OCI-LY1 (cell line): ENCODE measurements around the gene CCR8.
A peak's percentile ranks its signal among the peaks of the same experiment; 100 is the strongest.

Experiments used
- H2AFZ ChIP-seq: fragments of 200-600 bp; sonication (generic), shearing (Covaris generic); 2 replicates; pipeline ENCODE4 v1.6.0; 2014; ENCODE audit warnings: antibody characterized with exemption, mild to moderate bottlenecking, low read length
- H3F3A ChIP-seq: fragments of 200-600 bp; sonication (generic), shearing (Covaris generic); 2 replicates; pipeline ENCODE4 v1.6.0; 2014; ENCODE audit warnings: mild to moderate bottlenecking, antibody characterized with exemption, low read length, moderate library complexity; ENCODE audit not compliant: insufficient read depth
- H3K27ac ChIP-seq: fragments of 200-600 bp; sonication (generic); 2 replicates; pipeline ENCODE4 v1.5.1; 2014; ENCODE audit warnings: low read length, mixed run types, mild to moderate bottlenecking, low read depth; ENCODE audit not compliant: poor library complexity, severe bottlenecking
- H3K27me3 ChIP-seq: fragments of 200-600 bp; sonication (generic); 2 replicates; pipeline ENCODE4 v1.6.0; 2014; ENCODE audit warnings: antibody characterized with exemption, mild to moderate bottlenecking, low read length, moderate library complexity; ENCODE audit not compliant: insufficient read depth
- H3K36me3 ChIP-seq: fragments of 200-600 bp; sonication (generic); 2 replicates; pipeline ENCODE4 v1.6.1; 2014; ENCODE audit warnings: mild to moderate bottlenecking, antibody characterized with exemption, low read length, moderate library complexity, mixed read lengths; ENCODE audit not compliant: insufficient read depth
- H3K4me1 ChIP-seq: fragments of 200-600 bp; sonication (generic); 2 replicates; pipeline ENCODE4 v1.5.1; 2014; ENCODE audit warnings: mild to moderate bottlenecking, low read length, moderate library complexity; ENCODE audit not compliant: insufficient read depth, severe bottlenecking
- H3K4me2 ChIP-seq: fragments of 200-600 bp; sonication (generic), shearing (Covaris generic); 2 replicates; pipeline ENCODE4 v1.6.1; 2014; ENCODE audit warnings: low read length
- H3K4me3 ChIP-seq: fragments of 200-600 bp; sonication (generic); 2 replicates; pipeline ENCODE4 v1.5.1; 2014; ENCODE audit warnings: low read length, low read depth, mild to moderate bottlenecking, mixed read lengths; ENCODE audit not compliant: poor library complexity, severe bottlenecking
- H3K79me2 ChIP-seq: fragments of 200-600 bp; shearing (Covaris generic); 2 replicates; pipeline ENCODE4 v1.6.1; 2016; ENCODE audit warnings: mixed run types, low read length, mixed read lengths; ENCODE audit not compliant: insufficient read depth
- H3K9ac ChIP-seq: fragments of 200-600 bp; sonication (generic), shearing (Covaris generic); 2 replicates; pipeline ENCODE4 v1.6.1; 2014; ENCODE audit warnings: mild to moderate bottlenecking, low read length, mixed read lengths
- H3K9me2 ChIP-seq: fragments of 200-600 bp; sonication (generic), shearing (Covaris generic); 2 replicates; pipeline ENCODE4 v1.6.1; 2014; ENCODE audit warnings: low read depth, mild to moderate bottlenecking, low read length, mixed read lengths
- H3K9me3 ChIP-seq: fragments of 200-600 bp; shearing (Covaris generic); 2 replicates; pipeline ENCODE4 v1.6.1; 2014; ENCODE audit warnings: low read length, mixed read lengths
- H4K20me1 ChIP-seq: fragments of 200-600 bp; sonication (generic), shearing (Covaris generic); 2 replicates; pipeline ENCODE4 v1.6.0; 2016; ENCODE audit warnings: mild to moderate bottlenecking, low read length; ENCODE audit not compliant: insufficient read depth
- EZH2 ChIP-seq: fragments of 200-600 bp; sonication (generic), shearing (Covaris generic); IDR thresholded peaks from 2 replicates; pipeline ENCODE4 v1.8.0; 2017; ENCODE audit warnings: borderline replicate concordance, mixed run types, mild to moderate bottlenecking, antibody characterized with exemption, low read length, moderate library complexity, mixed read lengths
- TF ChIP-seq, protein P1 (sequence below): fragments of 200-600 bp; sonication (generic), shearing (Covaris generic); IDR thresholded peaks from 2 replicates; pipeline ENCODE4 v1.5.1; 2017; ENCODE audit warnings: mild to moderate bottlenecking, antibody characterized with exemption, low read length, moderate library complexity, mixed read lengths

Gene CCR8

DNA sequence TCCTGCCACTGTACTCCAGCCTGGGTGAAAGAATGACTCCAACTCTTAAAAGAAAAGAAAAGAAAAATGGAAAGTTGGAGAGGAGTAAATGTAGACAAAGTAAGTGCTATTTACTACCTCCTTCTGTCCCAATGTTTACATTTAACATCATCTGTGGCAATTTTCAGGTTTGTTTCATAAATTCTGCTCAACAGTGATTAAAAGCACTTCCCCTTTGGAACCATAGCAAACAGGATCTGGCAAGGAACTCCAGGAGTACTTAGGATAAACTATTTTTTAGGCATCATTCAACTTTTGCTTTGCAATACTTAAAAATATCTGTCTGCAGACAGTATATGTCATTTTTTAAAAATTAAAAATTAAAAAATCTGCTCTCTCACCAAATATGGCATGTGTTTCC is 44.2 kb upstream of the CCR8 start:
- Histone ChIP-seq H3K36me3 (no peaks in the 10 kb centered on the region), H3K4me3 (no peak overlapping the region), H3K27ac (no peak overlapping the region), H3K9me3 (no peaks in the 10 kb centered on the region), H3K4me1 (peaks cover 23% of the 10 kb centered on the region), H3K9ac (no peak overlapping the region), H3K4me2 (no peak overlapping the region), H2AFZ (no peak overlapping the region), H3K27me3 (no peaks in the 10 kb centered on the region), H3F3A (no peaks in the 10 kb centered on the region), H4K20me1 (no peaks in the 10 kb centered on the region), H3K79me2 (no peaks in the 10 kb centered on the region), H3K9me2 (no peaks in the 10 kb centered on the region)
- no peak for TF ChIP-seq EZH2
- TF ChIP-seq, protein P1, sequence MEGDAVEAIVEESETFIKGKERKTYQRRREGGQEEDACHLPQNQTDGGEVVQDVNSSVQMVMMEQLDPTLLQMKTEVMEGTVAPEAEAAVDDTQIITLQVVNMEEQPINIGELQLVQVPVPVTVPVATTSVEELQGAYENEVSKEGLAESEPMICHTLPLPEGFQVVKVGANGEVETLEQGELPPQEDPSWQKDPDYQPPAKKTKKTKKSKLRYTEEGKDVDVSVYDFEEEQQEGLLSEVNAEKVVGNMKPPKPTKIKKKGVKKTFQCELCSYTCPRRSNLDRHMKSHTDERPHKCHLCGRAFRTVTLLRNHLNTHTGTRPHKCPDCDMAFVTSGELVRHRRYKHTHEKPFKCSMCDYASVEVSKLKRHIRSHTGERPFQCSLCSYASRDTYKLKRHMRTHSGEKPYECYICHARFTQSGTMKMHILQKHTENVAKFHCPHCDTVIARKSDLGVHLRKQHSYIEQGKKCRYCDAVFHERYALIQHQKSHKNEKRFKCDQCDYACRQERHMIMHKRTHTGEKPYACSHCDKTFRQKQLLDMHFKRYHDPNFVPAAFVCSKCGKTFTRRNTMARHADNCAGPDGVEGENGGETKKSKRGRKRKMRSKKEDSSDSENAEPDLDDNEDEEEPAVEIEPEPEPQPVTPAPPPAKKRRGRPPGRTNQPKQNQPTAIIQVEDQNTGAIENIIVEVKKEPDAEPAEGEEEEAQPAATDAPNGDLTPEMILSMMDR: no peak

DNA sequence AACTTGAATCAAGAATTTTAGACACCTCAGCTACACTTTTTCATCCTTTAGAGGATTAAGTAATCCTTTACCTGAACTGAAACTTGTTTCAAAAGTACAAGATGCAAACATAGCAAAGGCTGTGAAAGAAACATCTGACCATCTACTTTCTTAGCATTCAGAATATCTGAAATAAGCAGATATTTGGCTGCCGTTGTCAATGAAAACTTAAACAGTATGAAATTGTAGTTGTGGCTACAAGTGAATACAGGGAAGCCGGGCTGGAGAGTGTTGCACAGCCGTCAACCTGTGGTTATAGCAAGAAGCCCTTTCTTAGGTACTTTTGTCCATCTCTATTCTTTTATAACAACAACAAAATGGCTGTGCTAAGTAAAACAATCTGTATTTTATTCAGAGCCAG is 42.7 kb upstream of the CCR8 start:
- Histone ChIP-seq H3K9ac (no peak overlapping the region; the same call in 1 of the 2 replicates), H2AFZ (no peak overlapping the region)

DNA sequence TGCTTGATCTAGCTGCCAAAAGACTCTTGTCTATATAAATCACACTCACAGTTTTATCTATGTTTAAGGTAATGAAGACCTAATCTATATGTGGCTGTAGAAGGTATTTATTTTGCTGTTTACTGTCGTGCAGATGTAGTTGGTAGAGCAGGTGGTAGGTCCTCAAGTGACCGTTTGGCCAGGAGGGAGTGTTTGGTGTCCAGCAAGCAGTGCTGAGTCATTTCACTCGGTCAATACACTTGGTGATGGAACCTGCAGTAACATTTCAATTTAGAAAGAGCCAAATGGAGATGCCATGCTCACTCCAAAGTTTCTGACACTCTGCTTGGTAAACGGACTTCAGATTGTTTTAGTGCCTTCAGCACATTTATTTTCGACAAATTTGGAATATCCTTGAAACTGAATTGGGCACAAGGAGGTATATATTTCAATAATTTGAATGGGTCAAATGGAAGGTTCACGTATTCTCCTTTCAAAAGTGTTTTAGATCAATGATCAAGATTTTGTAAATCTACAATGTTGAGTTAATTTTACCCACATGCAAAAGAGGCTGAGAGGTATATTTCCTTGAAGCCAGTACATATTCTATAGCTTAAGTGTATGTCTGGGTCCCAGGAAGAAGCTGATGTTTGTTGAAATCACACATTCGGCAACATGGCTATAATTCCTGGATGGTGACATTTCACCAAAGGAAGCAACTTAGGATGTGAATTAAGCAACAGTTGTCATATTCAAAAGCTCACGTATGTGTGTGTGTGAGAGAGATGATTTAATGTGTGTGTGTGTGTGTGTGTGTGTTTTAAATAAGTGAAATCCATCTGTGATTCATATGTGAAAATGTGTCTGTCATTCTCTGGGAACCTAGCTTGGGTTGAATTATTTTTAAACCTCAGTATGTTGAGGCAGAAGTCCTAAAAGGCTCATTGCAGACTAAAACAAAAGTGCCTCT is 42.0 kb upstream of the CCR8 start:
- no peak overlapping the region for H3K4me3 ChIP-seq
- H2AFZ ChIP-seq: no peak overlapping the region

More for the DNA sequence above, 42.7 kb upstream of the CCR8 start:
- H3F3A ChIP-seq: no peaks in the 10 kb centered on the region
- no peaks in the 10 kb centered on the region for H3K79me2 ChIP-seq
- H3K9me2 ChIP-seq: no peaks in the 10 kb centered on the region
- peaks cover 23% of the 10 kb centered on the region for H3K4me1 ChIP-seq
- TF ChIP-seq, protein P1: no peak
- no peak for TF ChIP-seq EZH2
- H3K4me2 ChIP-seq: peak overlapping the region; percentile 32; the same call in 1 of the 2 replicates
- H4K20me1 ChIP-seq: no peaks in the 10 kb centered on the region
- no peaks in the 10 kb centered on the region for H3K27me3 ChIP-seq
- H3K36me3 ChIP-seq: no peaks in the 10 kb centered on the region
- H3K27ac ChIP-seq: peak overlapping the region; percentile 16
- no peak overlapping the region for H3K4me3 ChIP-seq
- H3K9me3 ChIP-seq: no peaks in the 10 kb centered on the region

More for the DNA sequence above, 42.0 kb upstream of the CCR8 start:
- Histone ChIP-seq H3K9ac (no peak overlapping the region; the same call in 1 of the 2 replicates), H4K20me1 (no peaks in the 10 kb centered on the region), H3K36me3 (no peaks in the 10 kb centered on the region), H3F3A (no peaks in the 10 kb centered on the region), H3K9me3 (no peaks in the 10 kb centered on the region), H3K27me3 (no peaks in the 10 kb centered on the region), H3K27ac (peak overlapping the region; percentile 16), H3K4me1 (peaks cover 23% of the 10 kb centered on the region), H3K9me2 (no peaks in the 10 kb centered on the region), H3K4me2 (peak overlapping the region; percentile 32; the same call in 1 of the 2 replicates), H3K79me2 (no peaks in the 10 kb centered on the region)
- no peak for TF ChIP-seq EZH2
- TF ChIP-seq, protein P1: no peak
